ENCODE data around the gene CCDC17. TPM values are rescaled to one million over a fixed set of nuclear protein-coding genes. Genes with fewer than 3 reads are reported as not detected.

The CCDC17 gene
- total RNA-seq, 1 donor from 2014 or later = 5.6 TPM

GRCh38 chr1:45617618-45618017, 6.2 kb downstream of the CCDC17 start:
- Mint-ChIP-seq H3K27ac (no peak overlapping the region), H3K4me1 (no peaks in the 10 kb centered on the region), H3K27me3 (ENCODE audit: low read depth) (no peaks in the 10 kb centered on the region), H3K4me3 (no peak overlapping the region), H3K9me3 (no peaks in the 10 kb centered on the region), H3K36me3 (peaks cover 31% of the 10 kb centered on the region)
- no peak for TF ChIP-seq CTCF (IDR thresholded peaks at IDR 0.05; ENCODE audit: unreplicated experiment)
- no peak for DNase-seq (ENCODE audit: low spot score in 2 of 2, unreplicated experiment in 2 of 2)

GRCh38 chr1:45615885-45616284, 8.0 kb downstream of the CCDC17 start:
- Mint-ChIP-seq H3K9me3 (no peaks in the 10 kb centered on the region), H3K27ac (no peak overlapping the region), H3K27me3 (ENCODE audit: low read depth) (no peaks in the 10 kb centered on the region), H3K36me3 (peaks cover 33% of the 10 kb centered on the region), H3K4me3 (no peak overlapping the region), H3K4me1 (no peaks in the 10 kb centered on the region)
- TF ChIP-seq CTCF (IDR thresholded peaks at IDR 0.05; ENCODE audit: unreplicated experiment) = no peak
- DNase-seq (ENCODE audit: low spot score in 2 of 2, unreplicated experiment in 2 of 2) = no peak

GRCh38 chr1:45612941-45613579, 10.8 kb downstream of the CCDC17 start:
- Mint-ChIP-seq H3K4me1 (no peaks in the 10 kb centered on the region), H3K27me3 (ENCODE audit: low read depth) (no peaks in the 10 kb centered on the region), H3K27ac (no peak overlapping the region)

GRCh38 chr1:45610589-45611226, 13.1 kb downstream of the CCDC17 start:
- no peak for DNase-seq (ENCODE audit: low spot score in 2 of 2, unreplicated experiment in 2 of 2)
- H3K36me3 Mint-ChIP-seq = peaks cover 52% of the 10 kb centered on the region
- H3K27ac Mint-ChIP-seq = peak overlapping the region; percentile 7
- H3K4me1 Mint-ChIP-seq = no peaks in the 10 kb centered on the region
- no peaks in the 10 kb centered on the region for H3K9me3 Mint-ChIP-seq
- H3K27me3 Mint-ChIP-seq (ENCODE audit: low read depth) = no peaks in the 10 kb centered on the region
- no peak overlapping the region for H3K4me3 Mint-ChIP-seq
- no peak for TF ChIP-seq CTCF (IDR thresholded peaks at IDR 0.05; ENCODE audit: unreplicated experiment)

More at GRCh38 chr1:45612941-45613579, 10.8 kb downstream of the CCDC17 start:
- Mint-ChIP-seq H3K4me3 (no peak overlapping the region), H3K9me3 (no peaks in the 10 kb centered on the region), H3K36me3 (peaks cover 52% of the 10 kb centered on the region)
- TF ChIP-seq CTCF (IDR thresholded peaks at IDR 0.05; ENCODE audit: unreplicated experiment) = no peak
- no peak for DNase-seq (ENCODE audit: low spot score in 2 of 2, unreplicated experiment in 2 of 2)

- Mint-ChIP-seq H3K27me3 (ENCODE audit: low read depth) (no peaks in the 10 kb centered on the region), H3K27ac (no peak overlapping the region), H3K4me3 (no peak overlapping the region), H3K4me1 (no peaks in the 10 kb centered on the region), H3K9me3 (no peaks in the 10 kb centered on the region), H3K36me3 (peaks cover 45% of the 10 kb centered on the region)
- TF ChIP-seq CTCF (IDR thresholded peaks at IDR 0.05; ENCODE audit: unreplicated experiment) = no peak
- no peak for DNase-seq (ENCODE audit: low spot score in 2 of 2, unreplicated experiment in 2 of 2)
These were observed 15.4 kb downstream of the CCDC17 start for GRCh38 chr1:45608175-45609156.
